CD4-positive, alpha-beta T cell treated with Interleukin-17A for 4 hours (primary cell): ENCODE data around the gene SH3TC1.

ENCODE experiments used
- DNase-seq: peaks from one replicate; pipeline ENCODE4 v3.0.0-alpha.2; 2020; ENCODE audit warnings: mixed read lengths

The SH3TC1 gene

DNA sequence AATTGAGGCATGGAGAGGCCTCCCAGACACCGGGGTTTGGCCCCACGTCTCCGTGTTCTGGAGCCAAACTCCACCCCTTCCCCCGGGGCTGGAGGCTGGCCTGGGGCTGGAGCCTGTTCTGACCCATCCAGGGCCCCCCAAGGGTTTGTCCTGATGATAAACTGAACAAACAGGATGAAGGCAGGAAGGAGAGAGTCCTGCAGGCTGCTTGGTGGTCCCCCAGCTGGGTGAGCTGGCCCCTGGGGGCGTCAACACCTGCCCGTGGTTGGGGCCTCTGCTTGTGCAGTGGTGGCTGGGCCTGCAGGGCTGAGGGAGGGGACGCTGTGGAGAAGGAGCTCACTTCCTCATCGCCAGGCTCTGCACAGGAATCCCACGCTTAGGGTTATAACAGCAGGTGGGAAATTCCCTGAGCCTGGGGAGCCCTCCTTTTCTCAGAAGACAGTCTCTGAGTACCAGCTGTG, 2.3 kb downstream of the SH3TC1 start:
- DNase-seq: peak; percentile 52

DNA sequence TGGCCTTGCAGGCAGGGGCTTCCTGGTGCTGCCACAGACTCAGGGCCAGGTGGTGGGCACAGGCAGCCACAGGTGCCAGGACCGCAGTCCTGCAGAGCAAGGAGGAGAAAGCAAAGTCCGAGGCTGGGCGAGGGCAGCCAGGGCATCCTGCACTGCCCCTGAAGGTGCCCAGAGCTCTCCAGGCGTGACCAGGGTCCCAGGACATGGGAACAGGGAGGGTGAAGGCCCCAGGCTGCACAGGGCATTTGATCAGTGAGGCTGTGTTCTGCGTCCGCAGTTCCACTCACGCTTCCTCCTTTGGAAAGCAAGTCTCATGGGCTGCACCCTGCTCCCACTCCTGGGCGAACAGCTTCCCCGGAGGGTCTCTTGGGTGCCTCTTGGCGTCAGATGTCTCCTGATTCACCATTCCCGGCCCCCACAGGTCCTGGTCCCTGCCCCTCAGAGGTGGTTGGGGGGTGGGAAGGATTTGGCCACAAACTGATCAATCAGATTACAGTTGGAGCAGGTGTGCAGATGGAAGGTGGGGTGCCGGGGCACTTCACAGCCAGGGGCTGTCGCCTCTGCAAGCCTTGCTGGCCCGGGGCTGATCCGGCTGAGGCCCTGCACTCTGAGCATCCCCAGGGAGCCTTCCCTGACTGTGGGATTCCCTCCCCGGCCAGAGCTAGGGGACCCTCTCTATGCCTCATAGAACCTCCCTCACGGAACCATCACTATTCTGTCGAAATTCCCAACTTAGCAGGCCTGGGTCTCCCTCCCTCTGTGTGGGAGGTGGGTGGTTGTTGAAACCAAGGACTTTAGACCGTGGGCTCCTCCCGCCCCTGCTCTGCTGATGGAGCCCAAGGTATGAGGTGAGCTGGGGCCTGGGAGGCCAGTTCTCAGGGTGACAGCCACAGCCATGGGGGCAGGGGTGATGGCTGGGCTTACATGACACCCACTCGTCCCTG, 3.3 kb downstream of the SH3TC1 start:
- DNase-seq: no peak

DNA sequence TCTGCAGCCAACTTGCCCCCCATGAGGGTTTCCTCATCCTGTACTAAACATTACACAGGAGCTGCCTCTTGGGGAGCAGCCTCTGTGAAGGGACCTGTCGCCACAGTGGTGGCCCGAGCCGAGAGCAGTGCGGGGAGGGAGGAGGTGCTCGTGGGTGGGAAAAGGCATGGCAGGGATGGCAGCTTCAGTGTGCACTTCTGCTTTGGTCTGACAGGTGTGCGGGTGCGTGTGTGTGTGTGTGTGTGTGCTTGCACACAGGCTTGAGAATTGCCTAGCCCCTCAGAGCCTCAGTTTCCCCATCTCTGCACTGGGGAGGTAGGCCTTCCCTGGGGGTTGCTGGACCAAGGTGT, 3.9 kb downstream of the SH3TC1 start:
- no peak for DNase-seq

DNA sequence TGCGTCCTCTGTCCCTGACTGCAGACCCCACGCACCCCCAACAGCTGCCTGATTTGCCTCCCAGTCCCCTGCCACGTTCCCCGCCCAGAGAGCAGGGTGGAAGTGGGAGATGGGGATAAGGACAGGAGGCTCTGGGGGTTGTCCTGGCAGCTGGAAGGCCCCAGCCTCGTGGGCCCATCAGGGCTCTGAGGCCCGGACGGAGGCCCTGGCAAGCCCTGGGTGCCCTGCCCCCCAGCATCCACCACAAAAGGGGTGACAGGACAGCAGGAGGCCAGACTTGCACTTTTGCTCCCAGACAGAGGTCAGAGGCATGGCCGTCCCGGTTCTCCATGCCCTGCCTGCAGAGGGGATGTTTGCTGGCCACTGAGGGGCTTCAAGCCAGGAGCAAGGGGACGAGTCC, 4.7 kb downstream of the SH3TC1 start:
- no peak for DNase-seq

DNA sequence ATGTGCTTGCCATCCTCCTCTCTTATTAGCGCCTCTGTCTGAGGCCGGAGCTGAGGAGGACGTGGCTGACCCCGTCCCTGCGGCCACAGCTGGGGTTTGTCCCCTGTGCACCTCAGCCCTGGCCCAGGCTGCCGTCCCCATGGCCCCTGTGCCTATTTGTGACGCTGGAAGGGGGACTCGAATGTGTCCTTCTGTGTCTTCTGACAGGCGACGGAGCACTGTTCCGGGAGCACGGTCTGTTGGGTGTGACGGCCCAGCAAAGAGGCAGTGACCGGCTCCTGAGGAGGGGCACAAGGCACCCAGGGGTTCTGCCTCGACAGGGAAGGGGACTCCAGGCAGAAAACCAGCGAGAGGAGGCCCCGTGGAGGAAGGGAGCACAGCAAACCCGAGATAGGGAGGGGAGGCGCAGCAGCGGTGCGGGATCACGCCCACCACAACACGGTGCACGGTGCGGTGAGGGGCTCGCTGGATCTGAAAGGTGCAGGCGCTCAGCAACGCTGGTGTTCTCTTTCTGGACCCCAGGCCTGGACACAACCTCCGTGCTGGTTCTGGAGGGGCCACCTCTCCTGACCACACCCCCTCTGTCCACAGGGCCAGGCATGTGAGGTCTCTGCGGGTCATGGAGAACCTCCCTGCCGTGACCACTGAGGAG, 5.6 kb downstream of the SH3TC1 start:
- DNase-seq: no peak

DNA sequence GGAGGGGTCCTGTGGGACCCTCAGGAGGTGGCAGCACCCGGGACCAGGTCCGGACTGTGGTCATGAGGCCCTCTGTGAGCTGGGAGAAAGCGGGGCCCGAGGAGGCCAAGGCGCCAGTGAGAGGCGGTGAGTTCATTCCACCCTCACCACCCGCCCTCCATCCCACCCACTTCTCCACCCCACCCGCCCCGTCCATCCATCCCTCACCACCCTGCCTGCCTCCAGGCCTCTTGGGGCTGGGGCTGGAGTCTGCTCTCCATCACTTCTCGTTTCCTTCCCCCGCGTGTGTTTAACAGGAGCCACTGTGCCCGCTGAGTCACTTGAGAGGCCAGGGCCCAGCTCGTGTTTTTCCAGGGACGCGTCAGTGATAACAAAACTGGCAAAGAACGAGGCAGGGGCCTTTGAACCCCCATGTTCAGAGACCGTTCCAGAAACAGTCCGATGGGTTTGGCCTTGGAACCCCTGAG, 6.2 kb downstream of the SH3TC1 start:
- no peak for DNase-seq

DNA sequence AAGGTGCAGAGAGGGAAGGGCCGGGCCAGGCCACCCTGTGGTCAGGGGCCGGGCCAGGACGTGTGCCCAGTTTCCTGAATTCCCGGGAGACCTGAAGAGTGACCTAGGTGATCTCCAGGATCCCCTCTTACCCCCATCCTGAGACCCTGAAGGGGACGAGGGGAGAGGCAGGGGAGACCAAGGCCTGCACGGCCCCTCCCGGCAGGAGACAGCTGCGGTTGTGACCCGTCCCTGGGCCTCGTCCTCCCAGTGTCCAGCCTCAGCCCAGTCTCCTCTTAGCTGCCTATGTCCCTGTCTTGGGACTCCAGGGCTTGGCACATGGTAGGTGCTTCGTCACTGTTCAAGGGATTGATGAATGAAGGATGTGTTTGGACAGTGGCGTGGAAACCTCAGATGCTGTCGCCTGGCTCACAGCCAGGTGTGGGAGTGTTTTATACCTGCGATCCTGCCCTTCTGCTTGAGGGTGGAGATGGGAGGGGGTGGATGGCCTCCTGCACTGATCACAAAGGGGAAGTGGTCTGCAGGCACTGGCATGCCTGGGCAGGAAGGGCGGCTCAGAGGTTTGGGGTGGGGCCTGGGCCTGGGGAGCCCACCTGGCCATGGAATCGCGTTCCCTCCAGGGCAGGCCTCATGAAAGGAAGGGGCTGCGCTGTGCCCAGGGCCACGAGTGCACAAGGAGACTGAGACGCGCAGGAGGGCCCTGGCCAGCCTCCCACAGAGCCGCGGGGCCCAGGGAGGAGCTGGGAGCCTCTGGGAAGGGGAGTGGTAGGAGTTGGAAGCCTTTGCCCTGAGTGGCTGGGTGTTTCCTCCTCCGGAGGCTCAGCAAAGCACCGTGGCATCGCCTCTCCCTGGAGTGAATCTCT, 6.9 kb downstream of the SH3TC1 start:
- DNase-seq: no peak

DNA sequence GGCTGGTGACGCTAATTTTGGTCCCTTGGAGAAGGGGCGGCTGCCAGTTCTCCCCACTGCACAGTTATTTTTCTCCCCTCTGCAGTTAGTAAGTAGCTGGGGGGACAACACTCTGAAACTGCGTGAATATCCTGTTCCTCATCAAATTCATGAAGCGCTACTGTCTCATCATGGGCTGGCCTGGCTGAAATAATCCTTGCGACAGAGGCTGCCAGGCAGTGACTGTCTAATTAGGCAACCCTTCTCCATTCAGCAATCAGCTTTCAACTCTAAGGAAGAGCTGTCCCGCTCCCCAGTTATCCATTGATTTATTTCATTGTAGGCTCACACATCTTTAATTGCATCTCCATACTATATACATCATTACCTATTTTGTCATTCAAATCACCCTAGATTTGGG, 8.2 kb downstream of the SH3TC1 start:
- no peak for DNase-seq

DNA sequence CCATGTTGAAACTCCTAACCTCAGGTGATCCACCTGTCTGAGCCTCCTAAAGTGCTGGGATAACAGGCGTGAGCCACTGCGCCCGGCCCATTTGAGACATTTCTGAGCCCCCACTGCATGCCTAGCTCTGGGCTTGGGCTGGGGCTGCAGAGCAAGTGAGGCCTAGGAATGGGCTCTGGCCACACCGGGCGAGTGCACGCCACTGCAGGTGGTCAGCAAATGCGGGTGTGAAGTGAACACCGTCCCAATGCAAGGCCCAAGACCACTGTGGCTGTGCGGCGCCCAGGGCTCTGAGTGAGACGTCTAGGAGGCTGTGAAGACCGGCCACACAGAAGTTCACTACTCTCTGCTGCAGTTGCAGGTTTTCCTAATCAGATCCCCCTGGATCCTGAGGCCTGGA, 9.5 kb downstream of the SH3TC1 start:
- no peak for DNase-seq

DNA sequence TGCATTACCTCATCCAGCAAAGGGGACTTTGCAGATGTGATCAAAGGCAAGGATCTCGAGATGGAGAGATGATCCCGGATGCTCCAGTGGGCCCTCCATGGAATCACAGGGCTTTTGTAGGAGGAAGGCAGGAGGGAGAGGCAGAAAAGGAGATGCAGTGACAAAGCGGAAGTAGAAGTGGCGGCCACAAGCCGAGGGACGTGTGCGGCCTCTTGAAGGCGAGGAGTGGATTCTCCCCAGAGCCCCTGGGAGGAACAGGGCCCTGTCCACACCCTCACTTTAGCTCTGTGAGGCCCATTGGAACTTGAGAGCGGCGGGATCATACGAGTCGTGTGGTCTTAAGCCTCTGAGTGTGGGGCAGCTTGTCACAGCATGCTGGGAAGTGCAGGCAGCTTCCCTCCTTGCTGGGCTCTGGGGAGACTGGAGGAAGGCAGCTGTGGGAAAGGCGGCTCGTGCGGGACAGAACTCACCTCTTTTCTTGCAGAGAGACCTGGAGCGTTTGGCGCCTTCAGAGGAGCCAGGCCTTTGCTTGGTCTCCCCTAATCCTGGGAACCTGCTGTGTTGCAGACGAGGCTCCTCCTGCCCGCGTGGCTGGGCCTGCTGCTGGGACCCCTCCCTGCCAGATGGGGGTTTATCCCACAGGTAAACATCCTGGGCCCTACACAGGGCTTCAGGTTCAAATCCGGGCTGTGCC, 10.2 kb downstream of the SH3TC1 start:
- DNase-seq: no peak

DNA sequence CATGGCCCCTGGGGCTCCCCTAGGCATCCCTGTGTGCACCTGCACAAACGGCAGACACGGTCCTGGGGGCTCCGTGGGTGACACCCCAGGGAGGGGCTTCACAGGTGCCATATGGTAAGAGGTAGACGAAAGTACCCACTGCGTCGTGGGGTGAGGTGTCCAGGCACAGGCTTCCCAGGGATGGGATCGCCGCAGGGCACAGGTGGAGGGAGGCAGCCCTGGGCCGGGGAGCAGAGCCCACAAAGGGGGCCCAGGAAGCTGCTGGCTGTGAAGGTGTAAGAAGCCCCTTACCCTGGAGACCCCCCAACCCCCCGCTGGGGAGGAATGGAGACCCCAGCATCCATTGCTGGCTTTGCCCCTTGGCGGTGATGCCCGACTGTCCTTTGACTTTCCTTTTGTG, 10.9 kb downstream of the SH3TC1 start:
- no peak for DNase-seq

DNA sequence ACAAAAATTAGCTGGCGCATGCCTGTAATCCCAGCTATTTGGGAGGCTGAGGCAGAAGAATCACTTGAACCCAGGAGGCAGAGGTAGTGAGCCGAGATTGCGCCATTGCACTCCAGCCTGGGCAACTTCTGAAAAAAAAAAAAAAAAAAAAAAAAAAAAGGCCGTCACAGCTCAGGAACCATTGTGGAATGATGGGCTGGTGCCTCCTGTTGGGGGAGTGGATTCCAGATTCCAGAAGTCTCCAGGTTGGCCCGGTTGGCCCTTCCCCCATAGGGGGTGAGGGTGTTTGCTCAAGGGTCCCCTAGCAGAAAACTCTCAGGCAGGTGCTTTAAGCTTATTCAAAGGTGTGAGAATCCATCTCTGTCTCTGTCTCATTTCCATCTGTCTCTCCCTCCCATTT, 11.5 kb downstream of the SH3TC1 start:
- DNase-seq: no peak

DNA sequence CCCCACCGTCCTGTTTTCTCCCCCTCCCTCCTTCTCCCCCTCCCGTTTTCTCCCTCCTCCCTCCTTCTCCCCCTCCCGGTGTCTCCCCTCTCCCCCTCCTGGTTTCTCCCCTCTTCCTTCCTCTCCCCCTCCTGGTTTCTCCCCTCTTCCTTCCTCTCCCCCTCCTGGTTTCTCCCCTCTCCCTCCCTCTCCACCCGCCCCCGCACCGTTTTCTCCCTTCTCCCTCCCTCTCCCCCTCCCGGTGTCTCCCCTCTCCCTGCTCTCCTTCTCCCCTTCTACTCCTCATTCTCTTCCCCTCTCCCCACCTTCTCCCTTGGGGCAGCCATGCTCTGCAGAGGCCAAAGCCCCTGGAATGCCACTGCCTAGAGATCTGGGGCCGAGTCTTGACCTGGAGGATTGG, 12.2 kb downstream of the SH3TC1 start:
- no peak for DNase-seq

DNA sequence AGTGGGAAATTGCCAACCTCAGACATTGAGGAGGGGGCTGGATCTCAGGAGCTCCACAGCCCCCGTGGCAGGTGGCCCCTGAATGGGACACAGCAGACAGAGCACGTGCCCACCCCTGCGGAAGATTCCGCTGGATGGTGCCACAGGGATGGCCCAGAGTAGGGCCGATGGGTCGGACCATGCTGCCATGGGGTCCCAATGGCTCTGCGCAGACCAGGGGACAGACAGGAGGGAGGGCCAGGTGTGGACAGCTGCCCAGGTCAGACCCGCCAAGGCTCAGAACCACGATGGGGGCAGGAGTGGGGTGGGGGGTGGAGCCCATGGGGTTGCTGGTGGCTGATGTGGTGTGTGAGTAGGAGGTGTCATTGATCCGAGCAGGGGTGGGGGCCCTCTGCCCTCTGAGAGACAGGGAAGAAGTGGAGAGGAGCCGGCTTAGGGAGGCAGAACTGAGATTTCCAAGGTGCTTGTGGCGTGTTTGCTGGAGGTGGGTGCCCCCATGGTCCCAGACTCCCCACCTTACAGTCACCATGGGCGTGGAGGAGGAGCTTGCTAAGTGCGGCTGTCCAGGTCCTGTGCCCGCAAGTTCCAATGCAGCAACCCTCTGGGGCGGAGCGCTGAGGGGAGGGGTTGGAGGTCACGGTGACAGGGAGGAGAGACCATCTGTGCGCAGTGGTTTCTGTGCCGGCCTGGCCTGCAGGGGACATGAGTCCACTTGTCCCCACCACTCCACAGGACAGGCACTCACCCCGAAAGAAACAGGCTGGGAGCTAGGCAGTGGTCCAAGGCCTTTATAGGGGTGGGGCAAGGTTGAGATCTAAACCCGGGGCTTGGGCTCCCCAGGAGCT, 12.9 kb downstream of the SH3TC1 start:
- DNase-seq: no peak

DNA sequence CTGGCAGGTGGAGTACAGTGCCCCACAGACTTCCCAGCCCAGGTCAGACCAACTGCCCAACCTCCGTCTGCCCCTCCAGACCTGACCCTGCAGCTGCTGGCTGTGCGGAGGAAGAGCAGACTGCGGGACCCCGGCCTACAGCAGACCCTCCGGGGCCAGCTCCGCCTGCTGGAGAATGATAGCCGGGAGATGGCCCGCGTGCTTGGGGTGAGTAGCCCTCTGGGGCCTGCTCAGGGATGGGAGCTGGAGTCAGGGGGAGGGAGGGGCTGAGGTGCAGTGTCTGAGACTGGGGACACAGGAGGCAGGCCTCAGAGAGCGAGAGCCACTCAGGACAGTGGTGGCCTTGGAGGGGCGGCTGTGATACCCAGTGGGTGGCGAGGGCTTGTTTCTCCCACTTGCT, 13.5 kb downstream of the SH3TC1 start:
- no peak for DNase-seq

DNA sequence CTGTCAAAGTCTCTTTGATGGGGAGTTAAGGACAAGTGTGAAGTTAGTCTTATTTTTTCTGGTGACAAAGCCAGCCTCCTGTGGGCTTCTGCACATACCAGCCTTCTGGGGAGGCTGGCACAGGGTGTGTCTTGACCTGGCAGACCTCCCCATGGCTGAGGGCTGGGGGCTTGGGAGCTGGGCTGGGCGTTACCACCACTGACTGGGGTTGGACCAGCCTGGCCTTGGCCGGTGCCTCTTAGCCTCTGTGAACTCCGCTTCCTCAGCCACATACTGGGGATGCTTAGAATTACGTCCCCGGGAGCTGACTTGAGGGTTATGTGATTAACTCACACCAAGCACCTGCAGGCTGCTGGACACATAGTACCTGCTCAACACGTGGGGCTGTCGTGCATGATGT, 14.0 kb downstream of the SH3TC1 start:
- no peak for DNase-seq

DNA sequence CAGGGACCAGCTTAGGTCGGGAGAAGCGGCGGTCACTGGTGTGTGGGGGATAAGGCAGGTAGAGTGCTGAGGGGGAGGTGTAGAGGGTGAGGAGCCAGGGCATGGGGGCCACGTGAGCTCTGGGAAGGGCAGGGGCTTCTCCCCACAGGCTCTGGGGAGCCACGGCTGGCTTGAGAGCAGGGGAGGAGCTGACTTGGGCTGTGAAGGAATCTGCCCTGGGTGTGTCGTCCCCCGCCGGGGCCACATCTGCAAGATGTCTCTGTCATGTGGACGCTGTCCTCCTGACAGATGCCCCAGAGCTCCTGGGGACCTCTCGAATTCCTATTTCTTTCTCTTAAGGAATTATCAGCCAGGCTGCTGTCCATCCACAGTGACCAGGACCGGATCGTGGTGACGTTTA, 15.0 kb downstream of the SH3TC1 start:
- no peak for DNase-seq

DNA sequence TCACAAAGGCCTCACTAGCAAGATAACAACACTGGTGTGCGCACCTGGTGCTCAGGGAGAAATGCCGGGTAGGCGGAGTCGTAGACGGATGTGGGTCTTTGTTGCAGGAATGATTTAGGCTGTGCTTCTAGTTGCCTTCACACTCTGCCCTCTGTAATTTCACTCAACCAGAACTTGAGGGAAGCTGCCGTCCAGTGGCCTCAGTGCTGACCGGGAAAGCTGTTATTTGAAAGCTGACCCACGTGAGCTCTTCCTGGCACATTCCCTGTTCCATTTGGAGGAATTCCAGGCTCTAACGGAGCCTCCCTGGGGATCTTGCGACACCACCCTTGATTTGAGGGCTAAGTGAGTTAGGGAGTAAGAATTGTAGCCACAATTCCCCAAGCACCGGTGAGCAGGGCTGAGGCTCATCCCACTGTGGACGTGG, 15.9 kb downstream of the SH3TC1 start:
- no peak for DNase-seq

DNA sequence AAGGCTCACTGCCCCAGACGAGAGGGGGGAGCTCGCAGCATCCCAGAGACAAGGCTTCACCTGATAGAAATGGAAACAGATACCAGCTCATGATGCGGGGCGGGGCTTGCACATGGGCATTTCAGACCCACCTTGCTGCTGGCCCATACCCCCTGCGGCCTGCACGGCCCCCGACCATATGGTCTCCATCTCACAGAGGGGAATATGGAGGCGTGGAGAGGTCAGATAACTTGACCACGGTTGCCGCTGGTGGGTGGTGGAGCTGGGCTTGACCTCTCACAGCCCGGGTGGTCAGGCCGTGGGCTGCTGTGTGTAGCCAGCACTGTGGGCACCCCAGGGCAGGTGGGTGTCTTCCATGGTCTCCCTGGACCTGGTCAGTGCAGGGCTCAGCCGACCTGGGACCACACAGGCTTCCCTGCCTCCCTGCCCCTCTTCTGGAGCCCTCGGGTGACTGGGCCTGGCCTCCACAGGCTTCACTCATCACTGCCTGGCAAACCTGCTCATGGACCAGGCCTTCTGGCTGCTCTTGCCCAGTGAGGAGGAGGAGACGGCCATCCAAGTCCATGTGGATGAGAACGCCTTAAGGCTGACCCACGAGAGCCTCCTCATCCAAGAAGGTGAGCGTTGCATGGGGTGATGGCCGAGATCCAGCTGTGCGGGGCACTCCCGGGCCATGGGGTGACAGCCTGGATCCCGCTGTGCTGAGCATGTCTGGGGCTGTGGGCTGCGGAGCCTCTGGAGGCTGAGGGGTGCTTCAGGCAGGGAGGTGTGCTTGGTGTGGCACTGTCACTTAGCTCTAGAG, 16.8 kb downstream of the SH3TC1 start:
- DNase-seq: no peak

DNA sequence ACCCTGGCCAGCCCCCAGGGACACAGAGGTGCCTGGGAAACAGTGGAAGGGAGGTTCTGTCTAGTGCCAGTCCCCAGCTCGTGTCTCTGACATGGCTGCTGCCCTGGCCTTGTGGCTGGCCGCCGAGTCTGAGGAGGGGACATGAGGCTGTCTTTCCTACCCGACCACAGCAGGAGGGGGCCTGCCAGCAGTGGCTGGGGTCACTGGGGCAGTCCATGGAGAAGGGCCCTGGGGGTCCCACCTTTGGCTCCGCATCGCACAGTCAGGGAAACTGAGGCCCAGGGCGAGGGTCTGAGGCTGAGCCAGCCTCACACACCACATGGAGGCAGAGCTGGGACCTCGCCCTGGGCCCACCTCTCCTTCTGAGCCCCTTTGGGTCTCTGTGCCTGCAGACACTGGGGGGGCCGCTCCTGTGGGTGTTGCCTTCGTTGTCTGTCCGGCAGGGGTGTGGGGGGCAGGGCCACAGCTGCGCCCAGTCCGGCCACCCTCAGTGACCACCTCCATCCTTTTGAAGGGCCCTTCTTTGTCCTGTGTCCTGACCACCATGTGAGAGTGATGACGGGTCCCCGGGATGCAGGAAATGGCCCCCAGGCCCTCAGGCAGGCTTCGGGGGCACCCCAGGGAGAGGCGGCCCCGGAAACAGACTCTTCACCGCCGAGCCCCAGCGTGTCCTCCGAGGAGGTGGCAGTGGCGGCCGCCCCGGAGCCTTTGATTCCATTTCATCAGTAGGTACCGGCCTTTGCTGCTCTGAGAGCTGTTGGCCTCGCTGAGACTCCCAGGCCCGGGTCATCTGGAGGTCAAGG, 17.6 kb downstream of the SH3TC1 start:
- no peak for DNase-seq
